ENCODE results near the gene DSG1. TPM values are rescaled to one million over a fixed set of nuclear protein-coding genes. Genes with fewer than 3 reads are reported as not detected.

Gene DSG1
- total and polyA plus RNA-seq, 2 of the 13 experiments (the other 11 are each of a cell fraction or from before 2014, with no cell fraction given), result 0.04 TPM; not detected in 1

GRCh38 chr18:31396796-31397612 lies 79.0 kb downstream of the DSG1 start (continued):
- TF ChIP-seq ZBTB4 (CRISPR knock-in tag; IDR thresholded peaks at IDR 0.05; ENCODE audit: borderline replicate concordance) (no peak), ZBTB39 (CRISPR knock-in tag; IDR thresholded peaks at IDR 0.05) (no peak), ELF3 (CRISPR knock-in tag; IDR thresholded peaks at IDR 0.05) (peak; percentile 93), MLLT10 (CRISPR knock-in tag; IDR thresholded peaks at IDR 0.05) (no peak), KLF6 (CRISPR knock-in tag; IDR thresholded peaks at IDR 0.05) (no peak; the same call in 1 of the 2 replicates), ZNF550 (CRISPR knock-in tag; IDR thresholded peaks at IDR 0.05; ENCODE audit: borderline replicate concordance) (no peak), NFIB (CRISPR knock-in tag; IDR thresholded peaks at IDR 0.05; ENCODE audit: borderline replicate concordance) (no peak), ZNF232 (CRISPR knock-in tag; IDR thresholded peaks at IDR 0.05; ENCODE audit: borderline replicate concordance) (no peak), CC2D1A (CRISPR knock-in tag; IDR thresholded peaks at IDR 0.05) (no peak), CEBPB (IDR thresholded peaks at IDR 0.05; ENCODE audit: borderline replicate concordance, low read depth, low read length) (no peak), ZNF580 (CRISPR knock-in tag; IDR thresholded peaks at IDR 0.05; ENCODE audit: borderline replicate concordance, low read depth) (no peak), ZNF333 (CRISPR knock-in tag; IDR thresholded peaks at IDR 0.05; ENCODE audit: borderline replicate concordance) (no peak), ZNF768 (CRISPR knock-in tag; IDR thresholded peaks at IDR 0.05) (no peak), HNRNPUL1 (IDR thresholded peaks at IDR 0.05; ENCODE audit: low read depth, low read length) (no peak), GRHL1 (CRISPR knock-in tag; conservative IDR thresholded peaks at IDR 0.05) (no peak), TFE3 (CRISPR knock-in tag; IDR thresholded peaks at IDR 0.05) (no peak; the same call in 1 of the 2 replicates), TSC22D2 (CRISPR knock-in tag; IDR thresholded peaks at IDR 0.05; ENCODE audit: borderline replicate concordance) (no peak), ZNF33A (CRISPR knock-in tag; IDR thresholded peaks at IDR 0.05; ENCODE audit: borderline replicate concordance) (no peak), KLF9 (CRISPR knock-in tag; IDR thresholded peaks at IDR 0.05; ENCODE audit: low read depth) (no peak), LBX2 (CRISPR knock-in tag; IDR thresholded peaks at IDR 0.05; ENCODE audit: borderline replicate concordance) (no peak)
